Esophagus squamous epithelium (tissue), 4 donors: ENCODE results near the gene AQP12B.

Experiments used
- CTCF ChIP-seq, 6 experiments: fragments of 450-650 bp in 4 of 6; fragments of 200-600 bp in 2 of 6; sonication (generic) in 2 of 6; IDR thresholded peaks; one replicate each; pipeline ENCODE4 v1.5.1; 2016 to 2019; ENCODE audit warnings: antibody characterized with exemption in 6 of 6, mild to moderate bottlenecking in 4 of 6, moderate library complexity in 4 of 6
- POLR2A ChIP-seq, 4 donors: fragments of 450-650 bp; IDR thresholded peaks; one replicate each; pipeline ENCODE4 v1.6.1; 2017; ENCODE audit warnings: antibody characterized with exemption in 4 of 4, mild to moderate bottlenecking in 4 of 4, moderate library complexity in 3 of 4

GRCh38 chr2:240720686-240721595, 38.3 kb upstream of the AQP12B start:
- TF ChIP-seq CTCF (IDR thresholded peaks at IDR 0.05) = no peak
- no peak for TF ChIP-seq POLR2A (IDR thresholded peaks at IDR 0.05)
